ENCODE results near the gene ARHGEF11. TPM values are rescaled to one million over a fixed set of nuclear protein-coding genes. Genes with fewer than 3 reads are reported as not detected.

The ARHGEF11 gene
- total and polyA plus RNA-seq, 5 donors, result 19.9 to 34.4 (median 29.5) TPM

DNA sequence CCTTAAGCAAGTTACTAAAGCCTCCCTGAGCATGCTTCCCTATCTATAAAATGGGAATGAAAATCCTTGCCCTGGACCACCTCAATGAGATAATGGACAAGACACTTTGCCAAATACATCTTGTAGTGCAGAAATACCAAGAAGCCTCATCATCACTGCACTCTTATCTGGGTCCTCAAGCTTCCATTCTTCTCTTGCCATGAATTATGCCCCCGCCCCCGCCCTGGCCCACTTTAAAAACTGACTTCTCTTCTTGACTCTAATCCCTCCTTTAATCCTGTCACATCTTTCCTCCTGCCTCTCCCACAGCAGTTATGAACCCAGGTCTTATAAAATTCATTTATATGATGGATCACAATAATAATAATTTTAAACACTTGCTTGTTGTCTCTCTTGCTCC, 14.8 kb downstream of the ARHGEF11 start:
- H3K4me3 ChIP-seq (ENCODE audit: low read length), result no peak overlapping the region
- no peak overlapping the region for H3K27ac ChIP-seq (ENCODE audit: low read length)
- DNase-seq (no peak), ATAC-seq (no peak)
- H3K9me3 ChIP-seq (ENCODE audit: control insufficient read depth, low read length), result no peaks in the 10 kb centered on the region
- peaks cover 15% of the 10 kb centered on the region for H3K4me1 ChIP-seq (ENCODE audit: control insufficient read depth, insufficient read depth, low read length)
- intact Hi-C loops (cut with DNase I), result no loop called here
- no peaks in the 10 kb centered on the region for H3K27me3 ChIP-seq (ENCODE audit: control insufficient read depth, insufficient read depth)
- 94% methylated on average over 2 of the region's 2 CpGs for WGBS

DNA sequence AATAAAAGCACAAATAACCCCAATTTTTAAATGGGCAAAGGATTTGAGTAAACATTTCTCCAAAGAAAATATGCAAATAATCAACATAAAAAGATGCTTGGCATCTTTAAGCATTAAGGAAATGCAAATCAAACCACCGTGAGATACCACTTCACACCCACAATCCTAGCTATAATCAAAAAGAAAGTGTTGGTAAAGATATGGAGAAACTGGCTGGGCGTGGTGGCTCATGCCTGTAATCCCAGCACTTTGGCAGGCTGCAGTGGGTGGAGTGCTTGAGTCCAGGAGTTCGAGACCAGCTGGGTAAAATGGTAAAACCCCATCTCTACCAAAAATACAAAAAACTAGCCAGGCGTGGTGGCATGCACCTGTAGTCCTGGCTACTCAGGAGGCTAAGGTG, 16.9 kb downstream of the ARHGEF11 start:
- ATAC-seq (no peak), DNase-seq (no peak)
- no peaks in the 10 kb centered on the region for H3K9me3 ChIP-seq (ENCODE audit: control insufficient read depth, low read length)
- no peak overlapping the region for H3K27ac ChIP-seq (ENCODE audit: low read length)
- intact Hi-C loops (cut with DNase I), result no loop called here
- H3K4me1 ChIP-seq (ENCODE audit: control insufficient read depth, insufficient read depth, low read length), result peaks cover 7% of the 10 kb centered on the region
- H3K27me3 ChIP-seq (ENCODE audit: control insufficient read depth, insufficient read depth), result no peaks in the 10 kb centered on the region
- WGBS, result 92% methylated on average over 4 of the region's 4 CpGs
- H3K4me3 ChIP-seq (ENCODE audit: low read length), result no peak overlapping the region

DNA sequence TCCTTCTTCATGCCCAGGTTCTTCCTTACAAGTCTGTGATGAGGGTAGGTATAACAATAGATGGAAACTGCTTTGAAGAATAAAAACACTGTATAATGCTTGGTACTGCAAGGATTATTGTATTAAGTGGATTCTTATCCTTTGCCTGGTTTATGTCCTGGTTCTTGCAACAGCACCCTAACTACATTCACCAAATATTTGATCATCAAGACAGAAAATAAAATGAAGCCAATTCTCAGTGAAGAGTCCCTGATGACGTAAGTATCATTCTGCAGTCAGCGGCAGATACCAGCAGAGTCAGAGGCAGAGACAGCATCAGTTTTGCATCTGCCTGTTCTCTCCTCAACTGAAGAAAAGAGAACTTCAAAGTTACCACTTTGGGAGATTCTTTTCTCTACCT, 19.7 kb downstream of the ARHGEF11 start:
- ATAC-seq, result peak; percentile 55 to 68
- Histone ChIP-seq H3K4me1 (ENCODE audit: control insufficient read depth, insufficient read depth, low read length) (no peaks in the 10 kb centered on the region), H3K27ac (ENCODE audit: low read length) (no peak overlapping the region), H3K9me3 (ENCODE audit: control insufficient read depth, low read length) (no peaks in the 10 kb centered on the region), H3K4me3 (ENCODE audit: low read length) (no peak overlapping the region), H3K27me3 (ENCODE audit: control insufficient read depth, insufficient read depth) (no peaks in the 10 kb centered on the region)
- no peak for DNase-seq
- intact Hi-C loops (cut with DNase I), result no loop called here
- WGBS, result 47% methylated on average over 2 of the region's 2 CpGs

DNA sequence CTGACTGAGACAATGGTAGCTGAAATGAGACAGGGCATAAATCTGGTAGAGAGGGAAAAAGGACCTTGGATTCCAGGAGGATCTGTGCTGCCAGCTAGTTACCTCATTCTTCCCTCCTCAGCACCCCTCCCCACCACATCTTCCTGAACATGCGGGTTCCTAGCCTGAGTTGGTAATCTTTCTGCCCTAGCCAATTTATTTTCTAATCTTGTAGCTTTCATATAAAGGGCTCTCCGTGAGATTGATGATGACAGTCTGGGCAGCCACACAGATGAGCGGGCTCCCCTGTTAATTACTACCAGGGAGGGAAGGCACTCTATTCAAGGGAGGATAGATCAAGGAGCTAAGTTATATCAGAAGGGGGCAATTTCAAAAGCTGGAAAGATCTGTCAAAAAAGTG, 20.2 kb downstream of the ARHGEF11 start:
- Histone ChIP-seq H3K4me3 (ENCODE audit: low read length) (no peak overlapping the region), H3K4me1 (ENCODE audit: control insufficient read depth, insufficient read depth, low read length) (no peaks in the 10 kb centered on the region), H3K27me3 (ENCODE audit: control insufficient read depth, insufficient read depth) (no peaks in the 10 kb centered on the region), H3K9me3 (ENCODE audit: control insufficient read depth, low read length) (no peaks in the 10 kb centered on the region), H3K27ac (ENCODE audit: low read length) (no peak overlapping the region)
- 51% methylated on average over 3 of the region's 3 CpGs for WGBS
- ATAC-seq (peak in 1 of 2 donors; percentile 43), DNase-seq (no peak)
- intact Hi-C loops (cut with DNase I), result no loop called here

DNA sequence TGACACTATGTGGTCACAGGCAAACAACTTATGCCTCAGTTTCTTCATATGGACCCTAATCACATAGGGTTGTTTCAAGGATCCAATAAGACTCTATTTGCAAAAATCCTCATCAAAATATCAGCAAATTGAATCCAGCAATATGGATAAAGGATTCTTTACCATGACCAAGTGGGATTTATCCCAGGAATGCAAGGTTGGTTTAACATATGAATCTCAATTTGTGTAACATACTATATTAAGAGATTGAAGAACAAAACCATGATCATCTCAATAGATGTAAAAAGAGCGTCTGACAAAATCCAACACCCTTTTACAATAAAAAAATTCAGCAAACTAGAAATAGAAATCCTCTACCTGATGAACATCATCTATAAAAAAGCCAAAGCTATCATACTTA, 23.9 kb downstream of the ARHGEF11 start:
- no peaks in the 10 kb centered on the region for H3K4me1 ChIP-seq (ENCODE audit: control insufficient read depth, insufficient read depth, low read length)
- H3K9me3 ChIP-seq (ENCODE audit: control insufficient read depth, low read length), result no peaks in the 10 kb centered on the region
- no peak for ATAC-seq
- 96% methylated on average over 1 of the region's 1 CpG for WGBS
- intact Hi-C loops (cut with DNase I), result no loop called here
- H3K4me3 ChIP-seq (ENCODE audit: low read length), result no peak overlapping the region
- DNase-seq, result no peak
- no peaks in the 10 kb centered on the region for H3K27me3 ChIP-seq (ENCODE audit: control insufficient read depth, insufficient read depth)
- H3K27ac ChIP-seq (ENCODE audit: low read length), result no peak overlapping the region

DNA sequence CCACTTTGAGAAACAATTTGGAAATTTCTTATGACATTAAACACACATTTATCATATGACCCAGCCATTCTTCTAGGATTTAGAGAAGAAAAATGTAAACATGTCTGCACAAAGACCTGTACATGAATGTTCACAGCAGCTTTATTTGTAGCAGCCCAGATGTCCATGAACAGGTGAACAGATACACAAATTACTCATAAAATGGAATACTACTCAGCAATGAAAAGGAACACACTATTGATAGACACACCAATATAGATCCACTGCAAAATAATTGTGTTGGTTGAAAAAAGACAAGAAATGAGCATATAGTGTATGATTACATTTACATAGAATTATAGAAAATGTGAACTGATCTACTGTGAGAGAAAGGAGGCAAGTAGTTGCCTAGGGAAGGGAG, 26.1 kb downstream of the ARHGEF11 start:
- H3K27me3 ChIP-seq (ENCODE audit: control insufficient read depth, insufficient read depth), result no peaks in the 10 kb centered on the region
- no peaks in the 10 kb centered on the region for H3K4me1 ChIP-seq (ENCODE audit: control insufficient read depth, insufficient read depth, low read length)
- intact Hi-C loops (cut with DNase I), result no loop called here
- no peak overlapping the region for H3K27ac ChIP-seq (ENCODE audit: low read length)
- ATAC-seq, result no peak
- DNase-seq, result no peak
- no peaks in the 10 kb centered on the region for H3K9me3 ChIP-seq (ENCODE audit: control insufficient read depth, low read length)
- H3K4me3 ChIP-seq (ENCODE audit: low read length), result no peak overlapping the region

DNA sequence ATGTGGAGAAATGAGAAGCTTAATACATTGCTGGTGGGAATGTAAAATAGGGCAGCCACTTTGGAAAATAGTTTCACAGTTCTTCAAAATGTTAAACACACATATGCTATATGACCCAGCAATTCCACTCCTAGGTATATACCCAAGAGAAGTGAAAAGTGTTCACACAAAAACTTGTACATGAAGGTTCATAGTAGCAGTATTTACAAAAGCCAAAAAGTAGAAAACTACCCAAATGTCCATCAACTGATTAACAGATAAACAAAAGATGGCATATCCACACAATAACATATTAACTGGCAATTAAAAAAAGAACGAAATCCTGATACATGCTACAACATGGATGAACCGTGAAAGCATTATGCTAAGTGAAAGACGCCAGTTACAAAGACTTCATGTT, 33.7 kb downstream of the ARHGEF11 start:
- intact Hi-C loops (cut with DNase I), result no loop called here
- H3K4me1 ChIP-seq (ENCODE audit: control insufficient read depth, insufficient read depth, low read length), result peaks cover 12% of the 10 kb centered on the region
- no peaks in the 10 kb centered on the region for H3K27me3 ChIP-seq (ENCODE audit: control insufficient read depth, insufficient read depth)
- WGBS, result 97% methylated on average over 3 of the region's 3 CpGs
- ATAC-seq (no peak), DNase-seq (no peak)
- no peak overlapping the region for H3K4me3 ChIP-seq (ENCODE audit: low read length)
- H3K27ac ChIP-seq (ENCODE audit: low read length), result no peak overlapping the region
- H3K9me3 ChIP-seq (ENCODE audit: control insufficient read depth, low read length), result no peaks in the 10 kb centered on the region

DNA sequence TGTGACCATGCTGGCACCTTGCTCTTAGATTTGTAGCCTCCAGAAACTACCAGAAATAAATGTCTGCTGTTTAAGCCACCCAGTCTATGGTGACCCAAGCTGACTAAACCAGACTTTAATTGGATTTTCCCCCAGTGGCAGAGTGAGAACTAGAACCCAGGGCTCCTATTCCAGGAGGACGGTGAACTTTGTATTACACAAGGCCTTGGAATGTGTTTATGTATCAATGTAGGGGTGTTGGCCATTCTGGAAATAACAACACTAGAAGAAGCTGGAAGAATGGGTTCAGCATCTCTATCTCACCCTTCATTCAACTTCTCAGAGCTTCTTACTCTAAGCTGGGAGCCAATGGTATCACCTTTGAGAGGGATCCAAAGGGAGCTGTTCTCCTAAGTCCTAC, 37.0 kb downstream of the ARHGEF11 start:
- intact Hi-C loops (cut with DNase I), result no loop called here
- no peak overlapping the region for H3K27ac ChIP-seq (ENCODE audit: low read length)
- H3K4me1 ChIP-seq (ENCODE audit: control insufficient read depth, insufficient read depth, low read length), result peaks cover 23% of the 10 kb centered on the region
- DNase-seq (no peak), ATAC-seq (no peak)
- WGBS, result 87% methylated on average over 1 of the region's 1 CpG
- no peaks in the 10 kb centered on the region for H3K27me3 ChIP-seq (ENCODE audit: control insufficient read depth, insufficient read depth)
- H3K4me3 ChIP-seq (ENCODE audit: low read length), result no peak overlapping the region
- H3K9me3 ChIP-seq (ENCODE audit: control insufficient read depth, low read length), result no peaks in the 10 kb centered on the region

DNA sequence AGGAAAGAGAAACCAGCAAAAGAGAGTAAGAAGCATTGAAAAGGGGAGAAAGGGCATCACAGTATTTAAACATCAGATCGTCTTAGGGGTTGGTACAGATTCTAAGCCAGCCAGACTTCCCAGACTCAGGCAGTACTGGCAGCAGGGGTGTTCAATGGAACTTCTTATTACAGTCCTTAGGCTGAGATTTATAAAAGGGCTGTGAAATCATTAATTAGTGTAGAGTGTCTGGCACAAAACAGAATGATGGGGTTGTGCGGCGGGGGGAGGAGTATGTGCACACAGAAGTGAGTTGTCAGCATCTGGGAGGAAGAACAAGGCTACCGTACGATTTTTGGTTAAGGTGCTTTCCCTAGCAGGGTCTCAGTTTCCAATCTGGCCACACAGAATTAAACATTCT, 38.2 kb downstream of the ARHGEF11 start:
- ATAC-seq, result no peak
- H3K4me1 ChIP-seq (ENCODE audit: control insufficient read depth, insufficient read depth, low read length), result peaks cover 22% of the 10 kb centered on the region
- WGBS, result 63% methylated on average over 5 of the region's 5 CpGs

DNA sequence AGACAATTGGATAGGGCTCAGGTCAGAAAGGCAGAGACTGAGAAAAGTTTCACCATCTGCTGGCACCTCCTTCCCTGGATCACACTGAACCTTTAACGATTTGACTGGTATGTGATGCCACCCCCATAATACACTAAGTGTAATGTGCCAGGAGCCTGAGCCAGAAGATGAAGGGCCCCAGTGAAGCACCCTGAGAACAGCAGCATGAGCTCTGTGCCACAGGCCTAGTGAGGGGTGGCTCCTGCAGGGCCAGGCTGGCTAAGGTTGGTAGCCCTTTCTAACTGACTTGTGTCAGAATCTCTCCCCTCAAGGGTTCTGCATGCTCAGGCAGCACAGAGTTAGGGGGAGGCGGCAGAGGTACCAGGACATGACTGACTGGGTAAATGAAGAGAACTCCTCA, 38.9 kb downstream of the ARHGEF11 start:
- peaks cover 22% of the 10 kb centered on the region for H3K4me1 ChIP-seq (ENCODE audit: control insufficient read depth, insufficient read depth, low read length)
- H3K27me3 ChIP-seq (ENCODE audit: control insufficient read depth, insufficient read depth), result no peaks in the 10 kb centered on the region
- 83% methylated on average over 2 of the region's 2 CpGs for WGBS
- intact Hi-C loops (cut with DNase I), result no loop called here
- H3K9me3 ChIP-seq (ENCODE audit: control insufficient read depth, low read length), result no peaks in the 10 kb centered on the region
- ATAC-seq (no peak), DNase-seq (no peak)
- no peak overlapping the region for H3K27ac ChIP-seq (ENCODE audit: low read length)
- no peak overlapping the region for H3K4me3 ChIP-seq (ENCODE audit: low read length)

More for the DNA sequence above, 38.2 kb downstream of the ARHGEF11 start:
- Histone ChIP-seq H3K27ac (ENCODE audit: low read length) (no peak overlapping the region), H3K4me3 (ENCODE audit: low read length) (no peak overlapping the region), H3K9me3 (ENCODE audit: control insufficient read depth, low read length) (no peaks in the 10 kb centered on the region), H3K27me3 (ENCODE audit: control insufficient read depth, insufficient read depth) (no peaks in the 10 kb centered on the region)
- intact Hi-C loops (cut with DNase I), result no loop called here
- DNase-seq, result no peak

DNA sequence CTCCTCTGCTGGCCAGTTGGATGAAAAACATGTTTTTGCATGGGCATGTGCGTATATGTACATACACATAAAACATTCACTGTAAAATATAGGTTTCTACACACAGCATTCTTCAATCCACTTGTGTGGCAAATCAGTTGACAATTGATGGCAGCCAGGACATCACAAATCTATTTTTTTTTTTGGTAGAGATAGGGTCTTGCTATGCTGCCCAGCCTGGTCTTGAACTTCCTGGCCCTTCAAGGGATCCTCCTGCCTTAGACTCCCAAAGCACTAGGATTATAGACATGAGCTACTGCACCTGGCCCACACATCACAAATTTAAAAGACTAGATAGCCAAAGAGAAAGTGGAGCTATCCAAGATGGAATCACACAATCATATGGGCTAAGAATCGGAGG, 39.6 kb downstream of the ARHGEF11 start:
- ATAC-seq, result no peak
- 50% methylated on average over 2 of the region's 2 CpGs for WGBS

DNA sequence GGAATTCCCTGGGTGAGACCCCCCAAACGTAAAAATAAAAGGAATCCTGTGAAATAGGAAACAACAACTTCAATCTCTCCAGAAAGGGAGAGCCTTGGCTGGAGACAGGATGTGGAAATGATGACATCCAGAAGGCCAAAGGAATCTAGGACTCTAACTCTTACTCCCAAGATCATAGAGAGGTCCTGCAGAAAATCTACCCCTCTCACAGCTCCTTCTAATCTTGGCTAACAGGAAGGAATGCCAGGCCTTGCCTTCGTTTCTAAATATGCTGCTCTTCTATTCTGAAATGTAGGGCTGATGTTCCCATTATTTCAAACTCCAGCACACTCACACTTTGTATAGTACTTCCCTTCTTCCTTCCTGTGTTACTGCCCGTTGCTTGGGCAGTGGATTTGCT, 40.7 kb downstream of the ARHGEF11 start:
- 16% methylated on average over 3 of the region's 3 CpGs for WGBS
- no peak overlapping the region for H3K27ac ChIP-seq (ENCODE audit: low read length)
- no peak for DNase-seq
- intact Hi-C loops (cut with DNase I), result no loop called here
- H3K27me3 ChIP-seq (ENCODE audit: control insufficient read depth, insufficient read depth), result no peaks in the 10 kb centered on the region
- ATAC-seq, result no peak
- no peaks in the 10 kb centered on the region for H3K9me3 ChIP-seq (ENCODE audit: control insufficient read depth, low read length)
- peaks cover 22% of the 10 kb centered on the region for H3K4me1 ChIP-seq (ENCODE audit: control insufficient read depth, insufficient read depth, low read length)
- H3K4me3 ChIP-seq (ENCODE audit: low read length), result no peak overlapping the region

More for the DNA sequence above, 39.6 kb downstream of the ARHGEF11 start:
- no peak overlapping the region for H3K4me3 ChIP-seq (ENCODE audit: low read length)
- intact Hi-C loops (cut with DNase I), result no loop called here
- H3K4me1 ChIP-seq (ENCODE audit: control insufficient read depth, insufficient read depth, low read length), result peaks cover 22% of the 10 kb centered on the region
- H3K27me3 ChIP-seq (ENCODE audit: control insufficient read depth, insufficient read depth), result no peaks in the 10 kb centered on the region
- no peak for DNase-seq
- H3K9me3 ChIP-seq (ENCODE audit: control insufficient read depth, low read length), result no peaks in the 10 kb centered on the region
- no peak overlapping the region for H3K27ac ChIP-seq (ENCODE audit: low read length)
